Brain microvascular endothelial cell (primary cell): ENCODE measurements around the gene NKX2-2.

Source experiments
- DNase-seq: peaks from one replicate; pipeline ENCODE4 v3.0.0-alpha.2; 2020
- H3K27ac ChIP-seq: fragments of 250-450 bp; sonication (Bioruptor Pico); 2 replicates; pipeline ENCODE4 v1.5.1; 2020; ENCODE audit warnings: mild to moderate bottlenecking, moderate library complexity
- H3K27me3 ChIP-seq: fragments of 250-450 bp; sonication (Bioruptor Pico); replicated peaks from 2 replicates; pipeline ENCODE4 v1.5.1; 2020; ENCODE audit warnings: mild to moderate bottlenecking
- H3K36me3 ChIP-seq: fragments of 250-450 bp; sonication (Bioruptor Pico); replicated peaks from 2 replicates; pipeline ENCODE4 v1.5.1; 2020; ENCODE audit warnings: mild to moderate bottlenecking
- H3K4me3 ChIP-seq: 2 replicates; pipeline ENCODE4 v1.5.1; 2011; ENCODE audit warnings: low read depth, mild to moderate bottlenecking, control low read depth, low read length, moderate library complexity
- in situ Hi-C: cut with HindIII; loops from 2 replicates; pipeline ENCODE4 v1.10.0; 2017; ENCODE audit warnings: low sequenced_read_pairs, low pct_ligation_motif_present
- TF ChIP-seq, protein P1 (sequence below): IDR thresholded peaks from 2 replicates; pipeline ENCODE4 v1.5.1; 2011; ENCODE audit warnings: low read depth, mild to moderate bottlenecking, moderate library complexity, low read length, control low read depth, inconsistent platforms; ENCODE audit errors: missing control alignments

NKX2-2 gene

DNA sequence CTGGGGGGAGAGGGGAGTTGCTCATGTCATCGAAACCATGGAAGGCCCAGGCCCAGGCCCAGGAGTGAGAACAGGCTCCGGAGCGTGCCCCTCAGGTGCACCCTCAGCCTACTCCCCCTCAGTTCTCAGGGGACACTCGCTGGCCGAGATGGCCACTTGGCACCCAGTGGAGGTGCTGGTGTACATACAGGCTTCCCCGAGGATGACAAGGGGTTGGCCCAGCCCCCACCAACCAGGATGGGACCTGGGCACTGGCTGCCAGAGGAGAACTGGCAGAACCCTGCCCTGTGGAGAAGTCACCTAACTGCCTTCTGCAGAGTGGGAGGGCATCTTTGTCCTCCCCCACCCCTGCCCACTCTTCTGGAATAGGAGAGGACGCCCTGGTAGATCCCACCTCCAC is 9.5 kb downstream of the NKX2-2 start:
- DNase-seq, result no peak
- Histone ChIP-seq H3K36me3 (no peaks in the 10 kb centered on the region), H3K4me3 (no peak overlapping the region), H3K27me3 (peaks cover 31% of the 10 kb centered on the region), H3K27ac (no peak overlapping the region)
- TF ChIP-seq, protein P1, sequence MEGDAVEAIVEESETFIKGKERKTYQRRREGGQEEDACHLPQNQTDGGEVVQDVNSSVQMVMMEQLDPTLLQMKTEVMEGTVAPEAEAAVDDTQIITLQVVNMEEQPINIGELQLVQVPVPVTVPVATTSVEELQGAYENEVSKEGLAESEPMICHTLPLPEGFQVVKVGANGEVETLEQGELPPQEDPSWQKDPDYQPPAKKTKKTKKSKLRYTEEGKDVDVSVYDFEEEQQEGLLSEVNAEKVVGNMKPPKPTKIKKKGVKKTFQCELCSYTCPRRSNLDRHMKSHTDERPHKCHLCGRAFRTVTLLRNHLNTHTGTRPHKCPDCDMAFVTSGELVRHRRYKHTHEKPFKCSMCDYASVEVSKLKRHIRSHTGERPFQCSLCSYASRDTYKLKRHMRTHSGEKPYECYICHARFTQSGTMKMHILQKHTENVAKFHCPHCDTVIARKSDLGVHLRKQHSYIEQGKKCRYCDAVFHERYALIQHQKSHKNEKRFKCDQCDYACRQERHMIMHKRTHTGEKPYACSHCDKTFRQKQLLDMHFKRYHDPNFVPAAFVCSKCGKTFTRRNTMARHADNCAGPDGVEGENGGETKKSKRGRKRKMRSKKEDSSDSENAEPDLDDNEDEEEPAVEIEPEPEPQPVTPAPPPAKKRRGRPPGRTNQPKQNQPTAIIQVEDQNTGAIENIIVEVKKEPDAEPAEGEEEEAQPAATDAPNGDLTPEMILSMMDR, result no peak
- in situ Hi-C loops, result no loop called here

DNA sequence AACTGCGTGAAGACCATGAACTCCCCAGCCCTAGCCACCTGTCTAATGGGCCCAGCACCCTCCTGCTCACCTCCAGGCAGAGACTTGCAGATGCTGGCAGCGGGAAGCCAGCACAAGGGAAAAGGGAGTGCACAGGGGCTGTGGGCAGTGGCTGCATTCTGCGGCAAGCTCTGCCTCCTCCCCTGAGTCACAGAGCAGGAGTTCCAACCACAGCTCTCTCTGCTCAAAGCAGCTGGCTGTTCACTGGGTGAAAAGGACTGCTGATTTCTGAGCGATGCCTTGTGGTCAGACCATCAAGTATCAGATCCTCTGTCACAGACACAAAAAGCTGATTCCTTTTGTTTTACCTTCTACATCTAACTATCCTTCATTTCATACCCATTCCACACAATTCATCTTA is 10.5 kb downstream of the NKX2-2 start:
- in situ Hi-C loops, result no loop called here
- TF ChIP-seq, protein P1, result no peak
- Histone ChIP-seq H3K36me3 (no peaks in the 10 kb centered on the region), H3K4me3 (no peak overlapping the region), H3K27ac (no peak overlapping the region), H3K27me3 (peaks cover 24% of the 10 kb centered on the region)
- DNase-seq, result peak; percentile 51

DNA sequence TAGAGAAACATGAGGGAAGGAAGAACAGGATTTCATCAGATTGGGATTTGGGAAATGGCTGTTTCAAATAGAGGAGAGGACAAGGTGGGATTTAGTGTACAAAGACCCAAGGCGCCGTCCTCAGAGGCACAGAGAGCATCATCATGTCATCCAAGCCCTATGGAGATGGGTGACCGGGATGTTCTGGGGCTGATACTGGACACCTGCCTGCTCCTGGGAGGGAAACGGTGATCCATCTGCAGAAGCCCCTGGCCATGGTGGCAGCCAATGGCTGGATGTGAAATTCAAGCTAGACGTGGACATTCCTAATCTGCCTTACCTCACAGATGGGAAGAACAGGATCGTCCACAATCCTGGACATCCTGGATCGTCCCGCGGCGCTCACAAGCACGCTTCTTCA is 12.7 kb downstream of the NKX2-2 start:
- in situ Hi-C loops, result no loop called here
- TF ChIP-seq, protein P1, result no peak
- Histone ChIP-seq H3K27me3 (peaks cover 3% of the 10 kb centered on the region), H3K36me3 (no peaks in the 10 kb centered on the region), H3K27ac (no peak overlapping the region), H3K4me3 (no peak overlapping the region)
- no peak for DNase-seq

DNA sequence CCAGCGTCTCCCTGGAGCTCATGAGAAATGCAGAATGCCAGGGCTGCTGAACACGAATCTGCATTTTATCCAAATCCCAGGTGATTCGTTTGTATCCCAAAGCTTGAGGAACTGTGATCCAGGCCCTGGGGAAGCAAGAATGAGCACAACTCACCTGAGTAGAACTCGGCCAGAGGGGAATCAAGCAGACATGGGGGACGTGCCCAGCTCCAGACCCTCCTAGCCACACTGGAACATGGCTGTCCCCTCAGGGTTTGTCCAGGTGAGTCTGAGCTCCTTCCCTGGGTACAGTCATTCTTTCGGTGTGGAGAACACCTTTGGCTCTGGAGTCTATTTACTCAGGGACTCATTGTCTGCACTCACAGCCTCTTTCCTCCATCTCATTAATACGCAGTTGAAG is 13.3 kb downstream of the NKX2-2 start:
- TF ChIP-seq, protein P1, result no peak
- Histone ChIP-seq H3K27ac (no peak overlapping the region), H3K4me3 (no peak overlapping the region), H3K27me3 (no peaks in the 10 kb centered on the region), H3K36me3 (no peaks in the 10 kb centered on the region)
- no peak for DNase-seq
- in situ Hi-C loops, result no loop called here

DNA sequence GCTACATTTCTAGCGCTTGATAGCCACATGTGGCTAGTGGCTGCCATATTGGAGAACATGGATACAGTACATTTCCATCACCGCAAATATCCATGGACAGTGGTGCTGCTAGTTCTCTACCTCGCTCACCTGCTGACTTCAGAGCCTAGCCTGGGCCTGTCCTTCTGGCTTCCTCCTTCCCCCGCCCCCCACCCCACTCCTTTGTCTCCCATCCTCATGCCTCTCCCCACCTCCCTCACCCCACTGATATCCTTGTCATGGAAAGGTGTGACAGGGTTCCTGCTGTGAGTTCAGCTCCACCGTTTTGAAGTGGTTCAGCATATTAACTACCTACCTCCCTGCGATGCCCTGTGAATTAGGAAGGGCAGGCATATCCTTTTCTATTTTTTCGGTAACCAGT is 14.2 kb downstream of the NKX2-2 start:
- TF ChIP-seq, protein P1, result no peak
- Histone ChIP-seq H3K27me3 (no peaks in the 10 kb centered on the region), H3K36me3 (no peaks in the 10 kb centered on the region), H3K4me3 (no peak overlapping the region), H3K27ac (no peak overlapping the region)
- in situ Hi-C loops, result no loop called here
- DNase-seq, result no peak

DNA sequence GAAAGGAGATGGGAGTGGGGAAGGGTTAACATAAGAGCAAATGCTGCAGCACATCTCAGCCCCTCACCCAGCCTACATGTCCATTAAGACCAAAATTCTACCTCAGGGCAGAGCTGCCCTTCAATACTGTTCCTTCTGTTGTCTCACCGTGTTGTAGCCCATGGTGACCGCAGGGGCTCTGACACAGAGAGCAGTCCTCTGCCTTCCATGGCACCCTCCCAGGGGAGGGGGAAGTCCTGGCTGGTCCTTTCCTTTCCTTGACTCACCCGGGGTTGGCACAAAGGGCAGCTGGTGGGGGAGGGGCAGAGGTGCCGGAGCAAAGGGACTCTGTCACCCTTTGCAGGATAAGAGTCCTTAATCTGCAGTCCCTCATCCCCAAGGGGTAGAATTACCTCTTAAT is 15.2 kb downstream of the NKX2-2 start:
- no peak for DNase-seq
- in situ Hi-C loops, result no loop called here
- Histone ChIP-seq H3K36me3 (no peaks in the 10 kb centered on the region), H3K27me3 (no peaks in the 10 kb centered on the region), H3K27ac (no peak overlapping the region), H3K4me3 (no peak overlapping the region)
- TF ChIP-seq, protein P1, result no peak
